Activated CD8-positive, alpha-beta memory T cell treated with anti-CD3 and anti-CD28 coated beads, Interleukin-2, amount 50 U/mL, for 4 hours (primary cell): ENCODE data around the gene CHST13.

Source experiments
- DNase-seq: peaks from one replicate; pipeline ENCODE4 v3.0.0-alpha.2; 2020

CHST13 gene

DNA sequence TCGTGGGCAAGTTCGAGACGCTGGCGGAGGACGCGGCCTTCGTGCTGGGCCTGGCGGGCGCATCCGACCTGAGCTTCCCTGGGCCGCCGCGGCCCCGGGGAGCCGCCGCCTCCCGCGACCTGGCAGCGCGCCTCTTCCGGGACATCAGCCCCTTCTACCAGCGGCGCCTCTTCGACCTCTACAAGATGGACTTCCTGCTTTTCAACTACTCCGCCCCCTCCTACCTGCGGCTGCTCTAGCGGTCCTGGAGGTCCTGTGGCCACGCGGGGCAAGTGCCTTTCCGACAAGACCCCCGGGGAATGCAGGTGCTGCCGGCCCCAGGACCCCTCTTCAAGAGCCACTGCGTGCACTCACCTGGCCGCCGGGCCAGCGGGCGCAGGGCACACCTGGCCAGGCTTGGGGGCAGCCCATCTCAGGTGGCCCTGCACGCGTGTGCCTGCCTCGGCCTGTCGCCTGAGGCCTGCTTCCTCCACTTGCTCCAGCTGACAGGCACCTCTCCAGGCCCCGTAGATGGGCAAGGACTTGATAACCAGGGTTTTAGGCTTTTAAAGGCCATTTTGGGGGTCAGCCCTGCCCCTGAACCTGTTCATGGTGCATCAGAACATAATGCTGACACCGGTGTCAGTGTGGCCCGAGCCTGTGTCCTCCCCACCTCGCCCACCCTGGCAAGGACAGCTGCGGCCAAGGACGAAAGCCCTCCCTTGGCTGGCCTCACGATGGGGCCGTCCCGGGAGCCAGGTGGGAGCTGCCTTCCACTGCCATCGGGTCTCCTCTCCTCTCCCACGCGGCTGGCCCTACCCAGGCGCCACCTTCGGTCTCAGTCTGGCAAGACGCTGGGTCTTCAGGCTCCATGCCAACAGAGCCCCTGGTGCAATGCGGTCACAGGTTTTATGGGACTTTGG, 18.6 kb downstream of the CHST13 start:
- no peak for DNase-seq

DNA sequence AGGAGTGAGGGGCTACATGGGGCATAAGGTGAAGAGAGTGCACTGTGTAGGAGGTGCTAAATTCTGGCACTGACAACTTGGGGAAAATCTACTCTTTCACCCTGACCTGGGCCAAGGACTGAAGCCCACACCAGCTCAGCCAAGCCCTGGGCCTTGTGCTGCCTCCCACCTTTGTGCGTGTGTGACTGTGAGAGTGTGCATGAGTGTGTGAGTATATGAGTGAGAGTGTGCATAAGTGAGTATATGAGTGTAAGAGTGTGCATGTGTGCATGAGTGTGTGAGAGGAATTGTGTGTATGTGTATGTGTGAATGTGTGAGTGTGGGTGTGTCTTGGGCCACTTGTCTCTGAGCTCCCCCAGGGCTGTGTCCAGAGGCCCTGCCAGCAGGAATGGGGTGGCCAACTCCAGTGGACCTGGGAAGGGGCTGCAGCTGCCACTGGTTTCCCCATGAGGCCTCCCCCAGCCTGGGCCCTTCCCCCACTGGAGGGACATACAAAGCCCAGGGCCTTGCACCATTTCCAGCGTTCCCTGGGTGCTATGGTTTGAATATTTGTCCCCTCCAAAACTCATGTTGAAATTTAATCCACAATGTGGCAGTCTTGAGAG, 19.6 kb downstream of the CHST13 start:
- DNase-seq: no peak

GRCh38 chr3:126544596-126545281, 20.8 kb downstream of the CHST13 start:
- no peak for DNase-seq

GRCh38 chr3:126545544-126545943, 21.6 kb downstream of the CHST13 start:
- no peak for DNase-seq

- DNase-seq: no peak
Measured at GRCh38 chr3:126546013-126546412, 22.1 kb downstream of the CHST13 start.

GRCh38 chr3:126546549-126547239, 22.7 kb downstream of the CHST13 start:
- no peak for DNase-seq

- DNase-seq: no peak
Measured at GRCh38 chr3:126547721-126548120, 23.8 kb downstream of the CHST13 start.

DNA sequence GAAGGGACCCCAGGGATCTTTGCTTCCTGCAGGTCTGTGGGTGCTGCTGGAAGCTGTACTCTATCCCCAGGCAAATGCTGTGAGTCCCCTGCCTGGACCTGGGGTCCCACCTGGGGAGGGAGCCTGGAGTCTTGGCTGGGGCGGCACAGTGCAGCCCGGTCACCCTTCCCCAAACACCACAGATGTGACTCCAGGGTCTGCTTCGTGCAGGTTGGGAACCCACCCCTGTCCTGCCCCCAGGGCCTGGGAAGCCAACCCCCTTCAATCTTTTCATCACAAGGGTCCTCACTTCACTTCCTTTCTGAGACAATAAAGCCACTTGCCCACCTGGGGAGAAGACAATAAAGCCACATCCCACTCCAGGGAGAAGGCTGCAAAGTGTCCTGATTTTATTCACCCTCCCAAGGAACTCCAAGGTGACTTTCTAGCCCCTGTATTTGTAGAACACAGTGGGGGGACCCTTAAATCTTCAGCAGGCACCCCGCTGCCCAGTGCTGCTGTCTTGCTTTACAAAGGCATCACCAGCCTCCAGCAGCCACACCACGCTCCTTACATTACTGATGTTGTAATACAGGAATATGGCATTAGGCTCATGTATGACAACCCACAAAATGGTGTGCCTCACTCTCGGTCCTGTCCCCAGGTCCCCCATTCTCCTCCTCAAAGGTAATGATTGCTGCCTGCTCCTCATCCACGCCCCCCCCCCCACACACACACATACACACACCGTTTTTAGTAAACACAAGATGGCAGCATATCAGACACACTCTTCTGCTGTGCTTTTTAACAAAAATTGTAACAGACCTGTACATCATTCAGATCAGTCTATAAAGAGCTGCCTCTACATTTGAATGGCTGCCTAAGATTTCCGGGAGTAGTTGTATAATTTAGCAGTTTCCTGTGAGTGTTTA, 24.9 kb downstream of the CHST13 start:
- DNase-seq: no peak

DNA sequence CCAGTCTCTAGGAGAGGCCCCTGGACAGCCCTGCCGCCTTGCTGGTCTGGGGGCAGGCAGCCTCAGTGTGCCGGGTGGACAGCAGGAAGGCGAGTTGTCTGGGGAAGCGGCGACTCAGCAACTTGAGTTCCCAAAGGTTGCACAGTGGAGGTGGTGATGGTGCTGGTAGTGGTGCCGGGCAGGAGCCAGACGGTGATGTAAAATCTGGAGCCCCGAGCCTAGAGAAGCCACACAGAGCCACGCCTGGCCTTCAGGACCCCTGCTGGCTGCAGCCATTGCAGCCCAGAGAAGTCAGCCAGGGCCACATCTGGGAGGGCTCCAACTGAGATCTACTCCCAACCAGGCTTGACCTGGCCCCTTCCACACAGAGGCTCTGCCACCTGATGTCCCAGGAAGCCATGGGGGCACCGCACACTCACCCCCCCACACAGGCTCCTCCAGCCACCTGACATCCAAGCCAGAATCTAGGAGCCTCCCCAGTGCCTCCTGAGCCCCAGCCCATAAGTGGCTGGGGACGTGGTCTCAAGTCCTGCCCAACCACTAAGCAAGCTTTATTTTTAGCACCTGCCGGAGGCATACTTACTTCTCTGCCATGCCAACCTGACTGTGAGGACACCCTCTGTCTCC, 26.0 kb downstream of the CHST13 start:
- DNase-seq: no peak

- no peak for DNase-seq
Measured at GRCh38 chr3:126550488-126551051, 26.6 kb downstream of the CHST13 start.

GRCh38 chr3:126551121-126551838, 27.3 kb downstream of the CHST13 start:
- DNase-seq: no peak

- DNase-seq: no peak
Measured at GRCh38 chr3:126551839-126552687, 28.1 kb downstream of the CHST13 start.

DNA sequence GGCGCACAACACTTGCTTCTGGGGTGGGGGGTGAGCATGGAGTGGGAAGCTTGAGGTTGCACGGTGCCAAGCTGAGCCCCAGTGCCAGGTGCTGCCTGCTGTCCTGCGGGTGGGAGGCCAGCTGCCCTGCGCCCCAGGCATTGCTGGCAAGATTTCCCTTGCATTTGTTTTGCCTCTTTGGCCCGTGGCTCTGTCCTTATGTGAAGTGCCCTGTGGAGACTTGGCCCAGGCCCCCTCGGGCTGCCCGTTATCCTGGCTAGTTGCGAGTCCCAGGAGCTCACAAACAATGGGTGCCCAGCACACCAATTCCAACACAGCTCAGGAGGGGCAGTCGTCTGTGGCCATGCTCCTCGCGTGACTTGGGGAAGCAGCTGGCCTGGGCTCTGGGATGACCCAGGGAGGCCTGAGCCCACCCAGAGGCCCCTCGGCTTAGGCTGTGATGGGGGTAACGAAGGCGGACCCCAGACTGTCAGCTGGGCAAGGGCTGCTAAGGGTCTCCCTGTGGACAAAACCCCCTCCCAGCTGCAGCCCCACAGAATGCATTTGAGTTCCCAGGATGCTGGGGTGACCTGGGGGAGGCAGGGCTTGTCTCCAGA, 28.8 kb downstream of the CHST13 start:
- DNase-seq: no peak

- DNase-seq: no peak
Measured at GRCh38 chr3:126553284-126554084, 29.5 kb downstream of the CHST13 start.

DNA sequence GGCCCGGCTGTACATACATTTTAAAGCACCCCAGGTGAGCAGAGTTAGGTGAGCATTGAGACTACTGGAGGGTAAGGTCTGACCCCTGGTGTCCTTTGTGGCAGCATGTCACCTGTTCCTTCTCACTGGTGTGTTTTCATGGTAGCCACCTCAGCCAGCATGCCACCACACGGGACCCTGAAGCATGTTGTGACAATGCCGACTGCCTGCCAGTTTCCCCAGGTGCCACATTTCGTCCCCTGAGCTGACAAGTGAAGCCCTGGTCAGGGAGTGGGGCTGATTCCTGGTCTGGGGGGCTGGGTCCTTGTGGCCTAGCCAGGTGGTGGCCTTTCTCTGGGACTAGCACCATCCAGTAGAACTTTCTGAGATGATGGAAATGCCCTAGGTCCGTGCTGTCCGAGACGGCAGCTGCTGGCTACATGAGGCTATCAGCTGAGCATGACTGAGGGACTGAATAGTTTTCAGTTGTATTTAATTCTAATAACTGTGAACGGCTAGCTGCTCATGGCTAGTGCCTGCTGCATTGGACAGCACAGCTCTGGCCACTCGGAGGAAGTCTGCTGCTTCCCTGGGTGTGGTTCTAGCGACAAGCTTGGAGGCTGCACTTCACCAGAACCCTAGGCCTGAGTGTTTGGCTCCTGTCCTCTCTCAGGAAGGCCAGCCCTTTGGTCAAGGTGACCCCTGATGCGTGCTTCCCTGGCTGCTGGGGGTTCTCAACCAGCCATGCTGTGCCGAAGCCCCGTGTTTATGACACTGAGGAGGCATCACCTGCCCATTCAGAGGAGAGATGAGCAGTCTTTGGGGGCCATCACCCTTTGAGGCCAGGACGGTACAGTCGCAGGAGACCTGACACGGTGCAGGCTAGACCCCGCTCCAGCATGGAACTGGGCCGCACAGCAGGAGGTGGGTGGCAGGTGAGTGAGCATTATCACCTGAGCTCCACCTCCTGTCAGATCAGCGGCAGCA, 30.9 kb downstream of the CHST13 start:
- no peak for DNase-seq

GRCh38 chr3:126555795-126556636, 32.1 kb downstream of the CHST13 start:
- DNase-seq: no peak
